ENCODE data around the gene AK4.

Gene AK4

GRCh38 chr1:65176591-65176990 is 28.6 kb downstream of the AK4 start:
- no peak for DNase-seq (ENCODE audit: low spot score)

- DNase-seq (ENCODE audit: low spot score): no peak
Observed at GRCh38 chr1:65177457-65177856, 29.5 kb downstream of the AK4 start.

GRCh38 chr1:65178235-65178634 is 30.2 kb downstream of the AK4 start:
- no peak for DNase-seq (ENCODE audit: low spot score)

- no peak for DNase-seq (ENCODE audit: low spot score)
Observed at GRCh38 chr1:65179148-65179547, 31.1 kb downstream of the AK4 start.

- no peak for DNase-seq (ENCODE audit: low spot score)
Observed at GRCh38 chr1:65180977-65181376, 33.0 kb downstream of the AK4 start.

GRCh38 chr1:65182658-65183268 is 34.8 kb downstream of the AK4 start:
- DNase-seq (ENCODE audit: low spot score): no peak

- no peak for DNase-seq (ENCODE audit: low spot score)
Observed at GRCh38 chr1:65189576-65190115, 41.6 kb downstream of the AK4 start.

GRCh38 chr1:65190229-65190628 is 42.2 kb downstream of the AK4 start:
- DNase-seq (ENCODE audit: low spot score): no peak

- no peak for DNase-seq (ENCODE audit: low spot score)
Observed at GRCh38 chr1:65193129-65193695, 45.2 kb downstream of the AK4 start.

- DNase-seq (ENCODE audit: low spot score): no peak
Observed at GRCh38 chr1:65195495-65196417, 47.8 kb downstream of the AK4 start.

- DNase-seq (ENCODE audit: low spot score): no peak
Observed at GRCh38 chr1:65196926-65197325, 48.9 kb downstream of the AK4 start.

- no peak for DNase-seq (ENCODE audit: low spot score)
Observed at GRCh38 chr1:65197636-65198035, 49.6 kb downstream of the AK4 start.

- no peak for DNase-seq (ENCODE audit: low spot score)
Observed at GRCh38 chr1:65198096-65198495, 50.1 kb downstream of the AK4 start.

- DNase-seq (ENCODE audit: low spot score): no peak
Observed at GRCh38 chr1:65200411-65200810, 52.4 kb downstream of the AK4 start.

- no peak for DNase-seq (ENCODE audit: low spot score)
Observed at GRCh38 chr1:65206836-65207235, 58.8 kb downstream of the AK4 start.

- DNase-seq (ENCODE audit: low spot score): no peak
Observed at GRCh38 chr1:65207317-65207716, 59.3 kb downstream of the AK4 start.

GRCh38 chr1:65208563-65208973 is 60.6 kb downstream of the AK4 start:
- DNase-seq (ENCODE audit: low spot score): no peak

- DNase-seq (ENCODE audit: low spot score): peak; percentile 64
Observed at GRCh38 chr1:65209005-65209885, 61.2 kb downstream of the AK4 start.

- no peak for DNase-seq (ENCODE audit: low spot score)
Observed at GRCh38 chr1:65210325-65210724, 62.3 kb downstream of the AK4 start.

GRCh38 chr1:65211331-65211730 is 63.3 kb downstream of the AK4 start:
- no peak for DNase-seq (ENCODE audit: low spot score)

- no peak for DNase-seq (ENCODE audit: low spot score)
Observed at GRCh38 chr1:65213271-65214023, 65.4 kb downstream of the AK4 start.
